Thoracic aorta (tissue), 2 donors: ENCODE data around the gene RAB11FIP2. TPM values are rescaled to one million over a fixed set of nuclear protein-coding genes. Genes with fewer than 3 reads are reported as not detected.

ENCODE experiments used
- ATAC-seq: fragments of 150-250 bp; one replicate; pipeline ENCODE4 v1.8.0; 2017; ENCODE audit warnings: low read depth; ENCODE audit not compliant: insufficient number of reproducible peaks, low FRiP score
- DNase-seq: peaks from one replicate; pipeline ENCODE4 v3.0.0-alpha.2; 2020; ENCODE audit warnings: low spot score
- H3K27ac ChIP-seq, 2 donors: fragments of 200-600 bp; sonication (generic); 1 replicate in 1 of 2; 2 replicates in 1 of 2; pipeline ENCODE4 v1.5.1; 2016; ENCODE audit warnings: mild to moderate bottlenecking in 2 of 2, moderate library complexity in 2 of 2
- H3K27me3 ChIP-seq: fragments of 200-600 bp; sonication (generic); replicated peaks from 2 replicates; pipeline ENCODE4 v1.6.0; 2016; ENCODE audit warnings: mild to moderate bottlenecking; ENCODE audit not compliant: insufficient read depth
- H3K36me3 ChIP-seq: fragments of 200-600 bp; sonication (generic); one replicate; pipeline ENCODE4 v1.5.1; 2016
- H3K4me1 ChIP-seq, 2 donors: fragments of 200-600 bp; sonication (generic); 1 replicate in 1 of 2; 2 replicates in 1 of 2; pipeline versions ENCODE4 v1.5.1 to v1.6.0; 2016; ENCODE audit warnings: low read depth in 2 of 2, mild to moderate bottlenecking in 1 of 2; ENCODE audit not compliant: control insufficient read depth in 1 of 2
- H3K4me3 ChIP-seq: fragments of 200-600 bp; sonication (generic); 2 replicates; pipeline ENCODE4 v1.5.1; 2016; ENCODE audit warnings: mild to moderate bottlenecking
- H3K9me3 ChIP-seq: fragments of 200-600 bp; sonication (generic); 2 replicates; pipeline ENCODE4 v1.5.1; 2016
- CTCF ChIP-seq: fragments of 200-600 bp; sonication (generic); IDR thresholded peaks from one replicate; pipeline ENCODE4 v1.5.1; 2019; ENCODE audit warnings: antibody characterized with exemption
- total RNA-seq, 2 donors: library from RNA; depleted of rRNA; stranded (reverse); fragments of >200 nt; gene quantifications; one replicate each; pipeline versions ENCODE4 v1.1.0 to v1.2.3, GENCODE V29; 2016

The RAB11FIP2 gene
- total RNA-seq, 2 donors from 2014 or later: 17.9 to 46.6 TPM

GRCh38 chr10:118027397-118027796 lies 19.3 kb downstream of the RAB11FIP2 start:
- no peak for TF ChIP-seq CTCF
- H3K36me3 ChIP-seq: no peaks in the 10 kb centered on the region
- H3K4me3 ChIP-seq: no peak overlapping the region
- no peaks in the 10 kb centered on the region for H3K27me3 ChIP-seq
- peaks cover 4 to 13% of the 10 kb centered on the region in 2 donors for H3K4me1 ChIP-seq
- no peaks in the 10 kb centered on the region for H3K9me3 ChIP-seq
- DNase-seq: no peak
- H3K27ac ChIP-seq: no peak overlapping the region
- no peak for ATAC-seq

- H3K36me3 ChIP-seq: no peaks in the 10 kb centered on the region
- ATAC-seq: no peak
- DNase-seq: no peak
- H3K4me1 ChIP-seq: peaks cover 4 to 9% of the 10 kb centered on the region in 2 donors
- H3K4me3 ChIP-seq: no peak overlapping the region
- H3K27me3 ChIP-seq: no peaks in the 10 kb centered on the region
- no peak for TF ChIP-seq CTCF
- H3K27ac ChIP-seq: no peak overlapping the region
- no peaks in the 10 kb centered on the region for H3K9me3 ChIP-seq
Observed at GRCh38 chr10:118026936-118027335, 19.8 kb downstream of the RAB11FIP2 start.

GRCh38 chr10:118020365-118020764 lies 26.4 kb downstream of the RAB11FIP2 start:
- ATAC-seq: no peak
- DNase-seq: no peak
- H3K4me3 ChIP-seq: no peak overlapping the region
- H3K9me3 ChIP-seq: no peaks in the 10 kb centered on the region
- no peak for TF ChIP-seq CTCF
- no peak overlapping the region for H3K27ac ChIP-seq
- no peaks in the 10 kb centered on the region for H3K4me1 ChIP-seq
- no peaks in the 10 kb centered on the region for H3K27me3 ChIP-seq
- peaks cover 3% of the 10 kb centered on the region for H3K36me3 ChIP-seq

GRCh38 chr10:118017850-118018249 lies 28.9 kb downstream of the RAB11FIP2 start:
- Histone ChIP-seq H3K27me3 (no peaks in the 10 kb centered on the region), H3K36me3 (peaks cover 3% of the 10 kb centered on the region), H3K27ac (no peak overlapping the region), H3K9me3 (no peaks in the 10 kb centered on the region), H3K4me1 (no peaks in the 10 kb centered on the region), H3K4me3 (no peak overlapping the region)
- DNase-seq: no peak
- ATAC-seq: no peak
- no peak for TF ChIP-seq CTCF

GRCh38 chr10:118017071-118017740 lies 29.5 kb downstream of the RAB11FIP2 start:
- TF ChIP-seq CTCF: no peak
- no peak for DNase-seq
- no peaks in the 10 kb centered on the region for H3K4me1 ChIP-seq
- H3K27ac ChIP-seq: no peak overlapping the region
- H3K9me3 ChIP-seq: no peaks in the 10 kb centered on the region
- no peak for ATAC-seq
- H3K27me3 ChIP-seq: no peaks in the 10 kb centered on the region
- H3K36me3 ChIP-seq: peaks cover 3% of the 10 kb centered on the region
- no peak overlapping the region for H3K4me3 ChIP-seq
